HPDE6-E6E7 (cell line): Measurements from ENCODE around the gene BLACAT1.

ENCODE experiments used
- DNase-seq: peaks from one replicate; pipeline ENCODE4 v3.0.0; 2011; ENCODE audit warnings: missing footprints; ENCODE audit errors: extremely low spot score

BLACAT1 gene

DNA sequence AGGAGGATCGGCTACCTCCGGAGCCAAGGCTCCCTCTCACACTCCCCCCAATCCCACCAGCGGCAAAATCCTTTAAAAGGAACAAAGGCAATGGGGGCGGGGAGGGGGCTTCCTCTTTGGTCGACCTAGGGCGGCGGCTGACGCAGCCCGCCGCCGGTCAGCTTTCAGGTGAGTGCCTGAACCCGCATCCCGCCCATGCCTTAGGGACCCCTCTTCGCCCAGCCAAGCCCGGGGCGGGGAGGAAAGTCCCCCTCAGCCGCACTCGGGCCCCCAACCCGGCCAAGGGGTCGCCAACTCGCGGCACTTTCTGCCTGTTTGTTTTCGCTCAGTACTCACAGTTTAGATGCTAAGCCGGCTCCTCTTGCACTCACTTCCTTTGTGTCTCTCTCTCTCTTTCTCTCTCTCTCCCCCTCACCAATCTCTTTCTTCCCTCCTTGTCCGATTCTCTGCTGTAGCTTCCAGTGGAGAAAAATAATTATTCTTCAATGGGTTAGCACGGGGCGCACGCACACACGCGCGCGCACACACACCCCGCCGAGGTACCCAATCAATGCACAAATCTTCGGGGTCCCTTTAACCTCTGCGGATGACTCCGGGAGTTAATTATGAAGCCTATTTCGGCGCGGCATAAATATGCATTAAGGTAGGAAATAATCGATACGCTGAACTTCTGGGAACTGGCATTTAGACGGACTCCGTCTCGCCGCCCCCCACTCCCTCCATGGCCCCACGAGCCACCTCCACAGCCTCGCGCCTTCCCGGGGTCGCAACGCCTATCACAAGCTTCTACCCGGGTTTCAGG lies at the start of gene BLACAT1:
Gene BLACAT1 (minus strand): TSS at position 465 of the 802 bp plus-strand sequence.
- DNase-seq = no peak

- no peak for DNase-seq
Measured at GRCh38 chr1:205505076-205505729, 49.4 kb upstream of the BLACAT1 start.

DNA sequence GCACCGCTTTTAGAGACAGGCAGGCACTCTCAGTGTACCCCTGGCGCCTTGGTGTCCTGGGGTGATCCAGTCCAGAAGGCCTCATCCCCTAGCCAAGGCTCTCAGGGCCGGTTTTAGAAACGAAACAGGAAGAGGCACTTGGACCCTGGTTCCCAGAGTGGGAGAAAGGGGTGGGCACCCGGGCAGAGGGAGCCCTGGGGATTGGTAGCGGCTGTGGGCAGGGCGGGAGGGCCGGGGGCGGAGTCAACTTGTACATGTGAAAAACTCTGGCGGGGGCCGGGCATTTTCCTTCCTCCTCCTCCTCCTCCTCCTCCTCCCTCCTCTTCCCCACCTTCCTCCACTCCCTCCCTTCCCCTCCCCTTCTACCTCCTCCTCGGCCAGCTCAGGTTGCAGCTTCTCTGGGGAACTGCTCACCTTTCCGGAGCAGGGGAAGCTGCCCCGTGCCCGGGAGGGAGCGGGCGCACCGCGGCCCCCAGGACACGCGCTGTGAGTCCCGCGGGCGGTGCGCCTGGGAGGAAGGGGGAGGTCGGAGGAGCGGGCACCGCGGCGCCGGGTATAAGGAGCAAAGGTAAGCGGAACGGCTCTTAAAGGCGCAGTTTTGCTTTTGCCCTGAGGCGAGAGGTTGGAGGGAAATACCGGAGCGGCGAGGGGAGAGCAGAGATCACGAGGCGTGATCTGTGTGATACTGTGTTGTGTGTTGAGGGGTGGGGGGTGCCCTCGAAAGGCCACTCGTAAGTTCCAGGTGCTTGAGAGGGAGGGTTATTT lies 48.6 kb upstream of the BLACAT1 start, which contains the start of gene CDK18:
Gene CDK18 (plus strand): TSS at position 359 of the 765 bp plus-strand sequence. CDS start 18,499 bp downstream, outside the sequence.
- no peak for DNase-seq

DNA sequence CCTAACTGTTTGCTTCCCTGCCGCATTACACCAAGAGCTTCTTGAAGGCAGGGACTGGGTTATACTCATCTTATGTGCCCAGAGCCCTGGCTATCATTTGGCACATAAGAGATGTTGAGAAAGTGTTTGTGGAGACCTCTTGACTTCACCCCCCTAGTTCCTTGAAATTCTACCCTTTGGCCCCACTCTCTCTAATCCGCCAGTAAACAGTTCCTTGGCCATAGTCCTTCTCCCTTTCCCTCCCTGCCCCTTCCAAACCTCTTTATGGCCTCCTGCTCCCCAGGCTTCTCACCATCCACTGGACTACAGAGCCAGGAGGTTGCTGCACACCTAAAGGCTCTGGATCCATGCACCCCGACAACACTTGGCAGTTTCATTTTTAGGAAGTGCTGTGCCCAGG lies 47.1 kb upstream of the BLACAT1 start:
- DNase-seq = no peak

DNA sequence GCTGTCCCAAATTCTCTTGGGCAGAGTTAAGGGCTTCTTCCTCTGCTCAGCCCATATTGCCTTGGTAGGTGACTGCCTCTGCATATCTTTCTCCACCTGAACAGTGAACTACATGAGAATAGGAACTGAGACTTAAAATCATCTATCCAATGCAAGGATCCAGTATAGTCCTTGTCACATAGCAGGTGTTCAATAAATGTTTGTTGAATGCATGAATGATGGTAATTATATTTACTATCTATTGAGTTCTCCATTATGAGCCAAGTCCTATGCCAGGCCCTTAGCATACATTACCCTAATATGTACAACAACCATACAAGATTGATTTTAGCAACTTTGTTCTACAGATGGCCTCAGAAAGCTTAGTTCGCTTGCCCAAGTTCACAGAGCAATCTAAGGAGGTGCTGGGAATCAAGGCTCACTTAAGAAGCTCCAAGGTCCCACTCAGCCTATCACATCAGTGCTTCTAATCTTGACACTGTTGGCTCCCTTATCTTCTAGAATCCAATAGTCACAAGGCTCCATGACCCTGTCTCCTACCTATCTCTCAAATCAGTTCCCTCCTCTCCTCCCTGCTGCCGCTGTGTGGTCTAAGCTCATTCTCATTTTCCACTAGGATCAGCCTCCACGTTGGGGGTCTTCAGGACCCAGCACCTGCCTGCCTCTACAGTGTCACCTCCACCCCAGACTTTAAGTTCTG lies 46.4 kb upstream of the BLACAT1 start:
- no peak for DNase-seq

- DNase-seq = no peak
Measured at GRCh38 chr1:205500240-205501233, 44.7 kb upstream of the BLACAT1 start.

- DNase-seq = no peak
Measured at GRCh38 chr1:205499789-205500188, 43.9 kb upstream of the BLACAT1 start.

GRCh38 chr1:205497351-205497750 lies 41.5 kb upstream of the BLACAT1 start:
- no peak for DNase-seq

DNA sequence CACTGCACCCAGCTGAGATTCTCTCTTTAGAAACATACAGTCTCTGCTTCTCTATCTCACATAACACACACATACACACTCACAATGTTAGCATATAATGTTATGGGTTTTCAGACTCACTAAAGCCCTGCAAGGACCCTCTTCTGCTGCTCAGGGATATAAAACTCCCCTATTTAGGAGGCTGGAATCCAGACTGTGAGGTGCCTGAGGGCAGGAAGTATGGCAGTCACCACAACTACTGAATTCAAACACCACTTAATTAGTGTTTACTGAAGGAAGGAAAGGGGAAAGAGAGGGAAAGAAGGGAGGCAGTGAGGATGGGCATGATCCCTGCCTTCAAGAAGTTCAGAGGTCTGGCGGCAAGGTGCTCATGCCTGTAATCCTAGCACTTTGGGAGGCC lies 40.8 kb upstream of the BLACAT1 start:
- DNase-seq = no peak

DNA sequence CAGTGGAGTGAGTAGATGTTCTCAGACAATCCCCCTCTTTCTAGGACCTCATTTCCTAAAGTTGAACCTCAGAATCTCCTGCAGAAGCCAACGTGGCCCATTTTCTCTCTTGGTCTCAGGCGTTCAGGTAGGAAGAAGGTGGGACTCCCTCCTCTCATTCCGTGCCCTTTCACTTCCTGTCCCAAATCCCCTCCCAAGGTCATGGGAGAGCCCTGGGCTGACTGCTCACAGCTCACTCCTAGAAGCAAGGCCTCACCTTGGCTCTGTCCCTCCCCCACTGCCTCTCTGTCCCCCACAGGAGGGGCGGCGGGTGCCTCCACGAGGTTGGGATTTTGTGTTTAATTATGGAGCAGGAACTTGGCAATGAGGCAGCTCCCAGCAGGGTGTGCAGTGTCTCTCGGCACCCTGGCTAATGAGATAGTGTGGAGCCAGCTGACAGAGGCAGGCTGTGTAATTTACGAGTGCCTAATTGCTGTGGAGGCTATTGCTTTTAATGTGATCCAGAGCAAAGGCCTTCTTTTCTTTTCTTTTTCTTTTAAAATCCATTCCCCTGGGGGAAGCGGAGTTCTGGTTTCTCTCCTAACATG lies 39.5 kb upstream of the BLACAT1 start:
- no peak for DNase-seq

DNA sequence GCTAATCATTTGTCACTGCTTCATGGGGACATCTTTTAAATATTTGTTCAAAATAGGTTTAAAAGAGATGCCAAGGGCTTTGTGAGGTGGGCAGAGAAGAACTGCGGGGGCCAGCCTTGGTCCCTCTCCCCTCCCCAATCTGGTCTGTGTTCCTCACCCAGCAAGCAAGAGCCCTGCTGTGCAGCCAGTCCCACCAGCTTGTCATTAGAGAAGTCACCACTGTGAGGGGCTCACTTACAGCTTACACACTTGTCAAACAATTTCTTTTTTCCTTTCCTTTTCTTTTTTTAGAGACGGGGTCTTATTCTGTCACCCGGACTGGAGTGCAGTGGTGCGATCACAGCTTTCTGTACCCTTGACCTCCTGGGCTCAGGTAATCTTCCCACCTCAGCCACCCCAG lies 38.3 kb upstream of the BLACAT1 start:
- no peak for DNase-seq

DNA sequence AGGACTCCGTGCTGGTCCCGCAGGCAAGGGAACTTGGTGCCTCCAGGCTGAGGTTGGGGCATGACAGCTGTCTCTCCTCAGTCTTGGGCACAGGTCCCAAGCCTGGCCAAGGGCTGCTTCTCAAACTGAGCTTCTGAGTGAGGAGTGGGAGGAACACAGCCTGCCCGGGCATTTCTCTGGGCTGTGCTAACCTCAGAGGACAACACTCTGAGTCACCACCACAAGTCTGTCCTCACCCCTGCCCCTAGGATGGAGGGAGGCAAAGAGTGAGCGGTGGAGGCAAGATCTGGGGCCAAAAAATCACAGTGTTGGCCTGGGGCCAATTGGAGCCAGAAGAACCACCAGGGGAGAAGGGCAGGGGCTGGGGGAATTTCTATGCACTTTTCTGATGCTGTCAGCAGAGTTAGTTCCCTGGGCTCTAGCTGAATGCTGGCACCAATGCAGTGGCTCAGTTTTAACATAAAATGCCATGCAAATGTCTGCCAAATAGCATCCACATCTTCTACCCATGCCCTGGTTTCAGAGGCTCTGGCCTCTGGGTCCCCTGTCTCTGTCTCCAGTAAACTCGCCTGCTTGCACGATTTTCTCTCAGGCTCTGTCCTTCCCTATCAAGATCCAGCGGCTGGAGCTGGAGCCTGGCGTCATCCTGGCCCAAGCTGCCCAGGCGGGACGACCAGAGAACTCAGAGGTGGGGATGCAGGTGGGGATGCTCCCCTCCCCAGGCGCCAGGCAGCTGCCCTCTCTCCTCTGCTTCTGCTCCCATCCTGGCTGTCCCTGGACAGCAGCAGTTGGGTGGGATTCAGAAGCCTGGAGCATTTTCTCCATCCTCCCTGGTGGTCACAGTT lies 37.6 kb upstream of the BLACAT1 start:
- DNase-seq = peak; percentile 87

DNA sequence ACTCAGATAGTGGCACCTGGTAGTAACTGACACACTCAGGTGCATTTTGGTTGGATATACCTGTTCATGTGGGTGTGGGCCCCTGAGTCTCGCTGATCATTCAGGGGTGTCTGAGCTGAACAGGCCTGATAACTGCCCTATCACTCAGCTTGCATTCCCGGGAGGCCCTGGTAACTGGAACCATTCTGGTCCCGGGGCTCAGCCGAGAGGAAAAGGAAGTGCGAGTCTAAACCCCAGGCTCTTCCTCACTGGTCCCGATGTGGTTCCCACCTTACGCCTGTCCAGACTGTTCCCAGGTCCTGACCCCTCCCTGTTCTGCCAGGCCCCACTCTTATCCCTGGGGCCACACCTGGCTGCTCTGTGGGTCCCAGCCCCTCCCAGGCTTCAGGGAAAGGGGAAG lies 36.9 kb upstream of the BLACAT1 start:
- DNase-seq = no peak

- no peak for DNase-seq
Measured at GRCh38 chr1:205492201-205492667, 36.4 kb upstream of the BLACAT1 start.

- DNase-seq = no peak
Measured at GRCh38 chr1:205491794-205492193, 35.9 kb upstream of the BLACAT1 start.

GRCh38 chr1:205488074-205488723 lies 32.4 kb upstream of the BLACAT1 start:
- DNase-seq = no peak

GRCh38 chr1:205486258-205486657 lies 30.4 kb upstream of the BLACAT1 start:
- DNase-seq = no peak
